DLD1 (cell line): ENCODE results near the gene IL4R.
"Not testable (repeated sequence)": the region's sequence is repeated elsewhere in the genome, so short reads cannot be mapped to it uniquely, and the experiment has no call there.

Experiments
- in situ Hi-C: cut with HindIII; loops from 2 replicates; pipeline ENCODE4 v1.10.0; 2017; ENCODE audit warnings: low sequenced_read_pairs

IL4R gene

GRCh38 chr16:27373312-27373711 is 59.5 kb downstream of the IL4R start:
- in situ Hi-C loops: loop anchor here (10.0 to 25.0 kb wide), 2 partner anchors 111 to 209 kb away; partner anchors contain the start of gene NSMCE1

- in situ Hi-C loops: loop anchor here (10.0 to 25.0 kb wide), 2 partner anchors 112 to 210 kb away; partner anchors contain the start of gene NSMCE1
Observed at GRCh38 chr16:27374221-27374803, 60.5 kb downstream of the IL4R start.

DNA sequence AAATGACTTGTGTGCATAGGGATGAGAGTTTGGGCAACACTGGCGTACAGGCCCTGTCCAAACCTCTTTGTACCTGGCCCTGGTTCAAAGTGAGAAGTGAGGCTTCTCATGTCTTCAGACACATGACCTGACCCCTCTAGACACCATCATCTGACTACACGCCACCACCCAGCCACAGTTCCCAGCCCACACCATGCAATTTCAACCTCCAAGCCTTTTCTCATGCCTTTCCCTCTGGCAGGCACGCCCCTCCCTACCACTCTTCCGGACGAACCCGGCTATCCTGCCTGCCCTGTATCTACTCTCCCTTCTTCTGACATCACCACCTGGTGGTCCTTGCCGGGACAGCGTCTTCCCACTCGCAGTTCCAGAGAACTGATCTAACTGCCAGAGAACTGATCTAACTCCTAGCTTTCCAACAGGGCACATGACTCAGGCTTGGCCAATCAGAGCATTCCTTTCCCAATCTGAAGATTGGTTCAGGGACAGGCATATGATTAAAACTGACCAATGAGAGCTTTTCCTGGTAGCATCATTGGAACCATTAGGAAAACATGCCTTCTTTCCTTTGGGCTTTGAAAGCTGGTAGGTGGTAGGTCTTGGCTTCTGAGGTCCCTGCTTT is 61.1 kb downstream of the IL4R start:
- in situ Hi-C loops: loop anchor here (10.0 to 25.0 kb wide), 2 partner anchors 113 to 210 kb away; partner anchors contain the start of gene NSMCE1

GRCh38 chr16:27377666-27378485 is 64.1 kb downstream of the IL4R start:
- in situ Hi-C loops: loop anchor here (10.0 kb wide), 1 partner anchor 213 kb away; no protein-coding TSS in a partner anchor

DNA sequence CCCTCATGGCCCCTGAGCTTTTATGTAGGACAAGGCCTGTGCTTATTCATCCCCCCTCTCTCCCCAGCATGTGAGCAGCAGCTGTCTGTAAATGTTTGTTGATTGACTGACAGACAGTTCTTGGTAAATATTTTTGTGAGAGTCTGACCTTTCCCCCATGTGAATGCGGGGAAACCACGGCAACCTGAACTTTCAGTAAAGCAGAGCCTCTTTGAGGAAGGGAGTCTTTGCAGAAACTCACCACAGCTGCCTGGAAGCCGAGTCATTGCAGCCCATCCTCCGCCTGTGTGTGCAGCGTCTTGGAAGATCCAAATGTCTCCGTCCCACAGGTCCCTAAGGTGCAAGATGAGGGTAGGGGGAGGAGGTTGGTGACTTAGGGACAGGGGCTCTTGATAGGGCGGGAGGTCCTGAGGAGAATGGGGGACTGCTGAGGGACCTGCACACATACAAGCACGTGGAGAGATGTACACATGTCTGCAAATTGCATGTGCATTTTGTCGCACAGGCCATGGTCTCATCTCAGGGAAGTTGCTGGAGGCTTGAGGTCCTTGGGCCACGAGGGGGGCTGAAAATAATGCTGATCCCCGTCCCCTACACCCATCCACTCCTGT is 65.2 kb downstream of the IL4R start:
- in situ Hi-C loops: loop anchor here (10.0 kb wide), 1 partner anchor 214 kb away; no protein-coding TSS in a partner anchor

DNA sequence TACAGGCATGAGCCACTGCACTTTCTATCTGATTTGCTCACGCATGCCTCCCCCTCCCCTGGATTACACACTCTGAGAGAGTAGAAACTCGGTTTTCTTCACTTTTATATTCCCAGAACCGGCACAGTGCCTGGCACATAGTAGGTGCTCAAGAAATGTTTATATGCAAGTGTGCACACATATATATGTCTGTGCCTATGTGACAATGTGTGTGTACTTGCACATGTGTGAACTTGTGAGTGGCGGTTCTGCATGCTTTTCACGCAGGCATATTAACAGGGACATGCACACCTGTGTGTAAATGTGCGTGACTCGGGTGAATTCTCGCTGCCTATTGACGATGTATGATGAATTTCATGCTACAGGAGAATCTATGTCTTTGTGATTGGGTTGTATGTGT is 66.1 kb downstream of the IL4R start:
- in situ Hi-C loops: loop anchor here (10.0 kb wide), 1 partner anchor 215 kb away; no protein-coding TSS in a partner anchor

- in situ Hi-C loops: no loop called here
Observed at GRCh38 chr16:27381236-27381635, 67.5 kb downstream of the IL4R start.

- in situ Hi-C loops: no loop called here
Observed at GRCh38 chr16:27381974-27382855, 68.4 kb downstream of the IL4R start.

DNA sequence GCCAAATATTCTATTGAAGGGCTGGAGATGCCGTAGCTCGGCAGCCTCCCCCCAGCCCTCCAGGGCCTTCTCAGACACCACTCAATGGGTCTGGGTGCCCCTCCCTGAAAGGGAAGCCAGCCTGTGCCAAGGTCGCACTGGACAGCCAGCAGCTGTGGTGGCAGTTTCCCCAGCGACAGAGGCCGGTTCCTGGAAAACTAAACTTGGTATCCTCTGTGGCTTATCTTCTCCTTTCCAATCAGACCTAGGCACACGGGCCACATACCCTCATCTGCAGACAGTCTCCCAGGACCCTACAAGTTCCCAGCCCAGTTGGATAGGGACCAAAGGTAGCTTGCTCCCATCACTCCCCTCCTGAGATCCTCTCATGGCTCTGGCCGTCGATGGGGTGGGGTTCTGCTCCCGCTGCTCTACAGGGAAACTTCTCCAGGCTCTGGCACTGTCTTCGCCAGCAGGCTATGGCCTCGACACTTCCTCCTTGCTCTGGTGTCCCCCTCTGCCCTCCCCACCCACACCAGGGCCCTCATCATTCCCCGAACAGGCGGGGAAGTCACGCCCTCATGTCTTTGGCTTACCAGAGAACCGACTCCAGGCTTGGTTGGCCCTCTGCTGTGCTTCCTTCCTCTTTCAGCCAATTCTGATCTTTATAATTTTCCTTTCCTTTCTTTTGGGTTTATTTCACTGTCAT is 69.9 kb downstream of the IL4R start:
- in situ Hi-C loops: no loop called here

- in situ Hi-C loops: no loop called here
Observed at GRCh38 chr16:27384425-27384824, 70.7 kb downstream of the IL4R start.

- in situ Hi-C loops: no loop called here
Observed at GRCh38 chr16:27385398-27385797, 71.6 kb downstream of the IL4R start.

DNA sequence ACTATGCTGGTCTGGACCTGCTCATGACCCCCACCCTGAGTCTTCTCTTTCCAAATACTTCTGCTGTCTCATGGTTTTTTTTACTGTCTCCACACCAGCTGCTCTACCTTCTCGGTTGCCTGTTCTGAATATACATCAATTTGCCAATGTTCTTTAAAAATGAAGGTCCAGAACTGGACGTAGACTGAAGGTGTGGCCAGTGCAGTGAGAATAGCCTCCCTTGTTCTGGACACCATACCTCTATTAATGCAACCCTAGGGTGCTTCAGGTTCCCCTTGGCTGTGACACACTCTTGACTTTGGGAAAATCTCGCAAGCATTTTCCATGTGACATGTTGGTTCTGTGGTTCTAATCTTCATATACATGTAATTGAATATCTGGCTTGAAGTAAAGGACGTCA is 72.9 kb downstream of the IL4R start:
- in situ Hi-C loops: no loop called here

DNA sequence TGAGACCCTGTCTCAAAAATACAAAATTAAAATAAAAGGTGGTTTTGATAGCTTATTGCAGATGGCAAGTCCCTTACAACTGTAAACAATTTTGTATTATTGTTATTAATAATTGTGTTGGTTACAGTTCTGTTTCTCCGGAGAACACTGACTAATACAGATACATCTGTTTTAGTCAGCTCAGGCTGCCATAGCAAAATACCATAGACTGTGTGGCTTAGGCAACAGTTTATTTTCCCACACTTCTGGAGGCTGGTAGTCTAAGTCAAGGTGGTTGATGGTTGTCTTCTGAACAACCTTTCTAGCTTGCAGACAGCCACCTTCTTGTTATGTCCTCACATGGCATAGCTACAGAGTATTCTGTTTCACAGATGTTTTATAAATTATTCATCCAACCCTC is 74.0 kb downstream of the IL4R start:
- in situ Hi-C loops: no loop called here

GRCh38 chr16:27389272-27389961 is 75.6 kb downstream of the IL4R start:
- in situ Hi-C loops: no loop called here

GRCh38 chr16:27390151-27390550 is 76.4 kb downstream of the IL4R start:
- in situ Hi-C loops: no loop called here

DNA sequence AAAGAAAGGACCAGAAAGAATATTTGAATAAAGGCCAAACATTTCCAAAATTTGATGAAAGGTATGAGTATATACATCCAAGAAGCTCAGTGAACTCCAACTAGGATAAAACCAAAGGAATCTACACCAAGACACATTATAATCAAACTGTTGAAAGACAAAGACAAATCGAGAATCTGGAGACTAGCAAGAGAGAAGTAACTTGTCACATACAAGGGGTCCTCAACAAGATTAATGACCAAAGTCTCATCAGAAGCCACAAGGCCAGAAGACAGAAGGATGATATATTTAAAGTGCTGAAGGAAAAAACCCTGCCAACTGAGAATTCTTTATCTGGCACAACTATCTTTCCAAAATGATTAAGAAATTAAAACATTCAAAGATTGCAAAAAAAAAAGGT is 78.9 kb downstream of the IL4R start:
- in situ Hi-C loops: no loop called here

GRCh38 chr16:27394516-27394915 is 80.7 kb downstream of the IL4R start:
- in situ Hi-C loops: no loop called here

DNA sequence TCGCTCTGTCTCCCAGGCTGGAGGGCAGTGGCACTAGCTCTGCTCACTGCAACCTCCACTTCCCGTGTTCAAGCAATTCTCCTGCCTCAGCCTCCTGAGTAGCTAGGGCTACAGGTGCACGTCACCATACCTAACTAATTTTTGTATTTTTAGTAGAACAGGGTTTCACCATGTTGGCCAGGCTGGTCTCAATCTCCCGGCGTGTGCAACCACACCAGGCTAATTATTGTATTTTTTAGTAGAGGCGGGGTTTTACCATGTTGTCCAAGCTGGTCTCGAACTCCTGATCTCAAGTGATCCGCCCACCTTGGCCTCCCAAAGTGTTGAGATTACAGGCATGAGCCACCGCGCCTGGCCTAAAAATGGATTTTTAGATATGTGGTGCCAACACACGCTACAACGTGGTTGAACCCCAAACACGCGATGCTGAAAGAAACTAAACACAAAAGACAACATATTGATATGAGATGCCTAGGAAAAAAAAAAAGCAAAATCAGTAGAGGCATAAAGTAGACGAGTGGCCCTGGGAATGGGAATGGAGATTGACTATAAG is 84.6 kb downstream of the IL4R start:
- in situ Hi-C loops: not testable (repeated sequence)
